CD4-positive, alpha-beta T cell treated with Interleukin-12 subunit alpha and Interleukin-12 subunit beta, for 1 hour (primary cell): Measurements from ENCODE around the gene RABL6.
A peak's percentile ranks its signal among the peaks of the same experiment; 100 is the strongest.

Experiments used
- DNase-seq: peaks from one replicate; pipeline ENCODE4 v3.0.0-alpha.2; 2020

RABL6 gene

GRCh38 chr9:136886610-136887597 is 79.2 kb downstream of the RABL6 start:
- DNase-seq, result peak; percentile 85

DNA sequence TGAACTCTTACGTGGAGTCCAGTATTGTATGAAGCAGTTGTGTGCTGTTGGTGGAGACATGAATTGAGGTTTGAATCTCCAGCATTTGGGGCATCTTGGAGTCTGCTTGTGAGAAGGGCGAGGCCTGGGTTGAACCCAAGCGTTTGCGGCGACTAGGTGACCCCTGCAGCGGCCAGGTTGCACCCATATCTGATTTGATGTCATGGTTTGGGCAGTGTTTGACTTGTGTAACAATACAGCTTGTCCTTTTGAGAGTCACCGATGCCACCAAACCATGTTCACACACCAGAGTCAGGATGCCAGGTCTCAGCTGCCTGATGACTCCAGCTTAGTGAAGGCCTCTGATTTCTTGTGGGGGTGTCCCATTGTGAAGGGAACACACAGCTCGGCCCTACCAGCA is 80.7 kb downstream of the RABL6 start:
- no peak for DNase-seq

GRCh38 chr9:136889858-136890257 is 82.1 kb downstream of the RABL6 start:
- DNase-seq, result no peak

DNA sequence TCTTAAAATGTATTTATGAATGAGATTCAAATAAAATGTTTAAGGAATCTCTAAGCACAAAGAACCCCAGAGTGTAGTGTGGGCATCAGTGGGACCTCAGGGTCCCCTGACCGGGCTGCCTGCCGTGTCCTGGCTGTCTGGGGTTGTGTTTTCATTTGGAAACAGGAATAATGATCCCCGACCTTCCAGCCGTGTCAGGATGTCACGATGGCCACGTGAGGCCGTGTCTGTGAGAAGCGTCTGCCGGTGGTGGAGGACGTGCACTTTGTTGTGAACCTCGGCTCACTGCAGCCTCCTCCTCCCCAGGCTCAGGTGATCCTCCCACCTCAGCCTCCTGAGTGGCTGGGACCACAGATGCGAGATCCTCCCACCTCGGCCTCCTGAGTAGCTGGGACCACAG is 82.9 kb downstream of the RABL6 start:
- DNase-seq, result no peak
